Measurements from ENCODE around the gene GPBP1. TPM values are rescaled to one million over a fixed set of nuclear protein-coding genes. Genes with fewer than 3 reads are reported as not detected.

GPBP1 gene
- total and polyA plus RNA-seq, 9 of the 15 experiments (the other 6 are each of a cell fraction or from before 2014, with no cell fraction given): 31.0 to 109 (median 68.4) TPM

GRCh38 chr5:57174128-57174889 is 450 bp downstream of the GPBP1 start:
- FAIRE-seq (no peak), ATAC-seq (peak; percentile 34), DNase-seq (ENCODE audit: extremely low read depth in 1 of 4, low spot score in 3 of 4) (peak in 2 of 4 experiments; percentile 36 to 52)
- Histone ChIP-seq H3K9me1 (ENCODE audit: control insufficient read depth, insufficient read depth, low read length) (no peaks in the 10 kb centered on the region), H3K4me2 (ENCODE audit: insufficient read depth, low read length) (peak overlapping the region; percentile 88), H3K4me3 (peak overlapping the region; percentile 82), H3K27ac (ENCODE audit: extremely low read depth, low read depth, low read length) (peak overlapping the region; percentile 99), H2AFZ (ENCODE audit: low read depth, low read length) (peak overlapping the region; percentile 83), H3K9ac (ENCODE audit: insufficient read depth in 1 of 2, low read depth in 2 of 2, low read length in 2 of 2) (peak overlapping the region; percentile 97 to 100), H3K36me3 (ENCODE audit: control insufficient read depth, insufficient read depth, low read length) (peaks cover 31% of the 10 kb centered on the region), H3K79me2 (ENCODE audit: control insufficient read depth, insufficient read depth, low read length) (peaks cover 58% of the 10 kb centered on the region), H3K9me3 (replicated peaks; ENCODE audit: control insufficient read depth, insufficient read depth, low read depth, low read length) (no peaks in the 10 kb centered on the region), H4K20me1 (replicated peaks; ENCODE audit: control insufficient read depth, insufficient read depth, low read length) (peaks cover 42% of the 10 kb centered on the region), H3K27me3 (ENCODE audit: control insufficient read depth in 2 of 2, insufficient read depth in 2 of 2, low read length in 2 of 2) (no peaks in the 10 kb centered on the region), H3K4me1 (replicated peaks in 1 of 2; ENCODE audit: control insufficient read depth in 2 of 2, insufficient read depth in 2 of 2, low read length in 2 of 2) (peaks cover 7 to 12% of the 10 kb centered on the region in 2 experiments; a peak in 4 of 5 replicates)
- WGBS (ENCODE audit: insufficient coverage, low coverage, missing lambda C conversion rate): under 1% methylated on average over 27 of the region's 47 CpGs
- intact Hi-C loops (cut with micrococcal nuclease): loop anchor here (2.0 kb wide), 1 partner anchor 46 kb away; no protein-coding TSS in a partner anchor
- no TSS peak for BruUV-seq (replicated peaks)
- CTCF ChIA-PET (ENCODE audit: low intra/inter-chr PET ratio): no interaction called here
- POLR2A ChIA-PET: interaction anchor here (0.6 to 1.1 kb wide), 3 partner anchors 16 to 824 kb away, joined by 3 to 4 read pairs (median 3); no protein-coding TSS in a partner anchor
- in situ Hi-C loops (cut with MboI): no loop called here
- TF ChIP-seq SMAD3 (CRISPR knock-in tag; conservative IDR thresholded peaks at IDR 0.05) (no peak), ZC3H4 (CRISPR knock-in tag; IDR thresholded peaks at IDR 0.05; ENCODE audit: borderline replicate concordance) (peak; percentile 78; the same call in 1 of the 2 replicates), FOXK1 (CRISPR knock-in tag; IDR thresholded peaks at IDR 0.05; ENCODE audit: borderline replicate concordance) (no peak), ZNF449 (CRISPR knock-in tag; IDR thresholded peaks at IDR 0.05) (no peak), ZMIZ1 (IDR thresholded peaks at IDR 0.05; ENCODE audit: low read depth in 2 of 2, low read length in 2 of 2) (no peak), TCFL5 (CRISPR knock-in tag; conservative IDR thresholded peaks at IDR 0.05) (no peak), NFE2 (IDR thresholded peaks at IDR 0.05; ENCODE audit: low read depth) (no peak), ZFP36 (IDR thresholded peaks at IDR 0.05; ENCODE audit: low read depth, low read length, partially characterized antibody) (no peak), ARID3A (IDR thresholded peaks at IDR 0.05; ENCODE audit: borderline replicate concordance, low read depth, low read length) (no peak), PHF20 (IDR thresholded peaks at IDR 0.05; ENCODE audit: partially characterized antibody) (peak; percentile 63), MAX (CRISPR knock-in tag; IDR thresholded peaks at IDR 0.05) (no peak; the same call in 1 of the 2 replicates), EZH2 (IDR thresholded peaks at IDR 0.05; ENCODE audit: borderline replicate concordance, low read depth, low read length) (no peak), GTF2F1 (IDR thresholded peaks at IDR 0.05; ENCODE audit: low read depth, low read length) (no peak), U2AF1 (optimal IDR thresholded peaks at IDR 0.05; ENCODE audit: low read depth, low read length) (no peak)
